Stimulated activated CD4-positive, alpha-beta T cell treated with anti-CD3 and anti-CD28 coated beads, Interleukin-1b, Interleukin-23, amount 100 ng/mL, for 48 hours (primary cell): ENCODE data around the gene NUCB2.

ENCODE experiments used
- DNase-seq: peaks from one replicate; pipeline ENCODE4 v3.0.0-alpha.2; 2020

The NUCB2 gene

GRCh38 chr11:17272801-17273200, 3.7 kb upstream of the NUCB2 start:
- DNase-seq: no peak

GRCh38 chr11:17273211-17273610, 3.3 kb upstream of the NUCB2 start:
- DNase-seq: no peak

GRCh38 chr11:17273668-17274282, 2.8 kb upstream of the NUCB2 start:
- peak; percentile 27 for DNase-seq

- no peak for DNase-seq
Observed at GRCh38 chr11:17275400-17276235, 921 bp upstream of the NUCB2 start.

- DNase-seq: peak; percentile 37
Observed at GRCh38 chr11:17277024-17277584, 565 bp downstream of the NUCB2 start.

GRCh38 chr11:17280494-17281127, 4.1 kb downstream of the NUCB2 start:
- no peak for DNase-seq

- no peak for DNase-seq
Observed at GRCh38 chr11:17286332-17286731, 9.8 kb downstream of the NUCB2 start.

- no peak for DNase-seq
Observed at GRCh38 chr11:17287058-17287457, 10.5 kb downstream of the NUCB2 start.

- no peak for DNase-seq
Observed at GRCh38 chr11:17291710-17292109, 15.2 kb downstream of the NUCB2 start.

GRCh38 chr11:17293311-17293710, 16.8 kb downstream of the NUCB2 start:
- DNase-seq: no peak

GRCh38 chr11:17294033-17294432, 17.5 kb downstream of the NUCB2 start:
- DNase-seq: no peak

GRCh38 chr11:17296852-17297559, 20.5 kb downstream of the NUCB2 start:
- DNase-seq: no peak

- DNase-seq: peak; percentile 83
Observed at GRCh38 chr11:17298302-17298701, 21.8 kb downstream of the NUCB2 start.

- no peak for DNase-seq
Observed at GRCh38 chr11:17300372-17300771, 23.8 kb downstream of the NUCB2 start.

- DNase-seq: no peak
Observed at GRCh38 chr11:17313349-17314231, 37.1 kb downstream of the NUCB2 start.

GRCh38 chr11:17314232-17314547, 37.7 kb downstream of the NUCB2 start:
- DNase-seq: no peak

GRCh38 chr11:17314904-17315426, 38.4 kb downstream of the NUCB2 start:
- no peak for DNase-seq

GRCh38 chr11:17328871-17329494, 52.4 kb downstream of the NUCB2 start:
- no peak for DNase-seq

- DNase-seq: no peak
Observed at GRCh38 chr11:17331669-17332068, 55.1 kb downstream of the NUCB2 start.

GRCh38 chr11:17333799-17334586, 57.5 kb downstream of the NUCB2 start:
- no peak for DNase-seq

GRCh38 chr11:17343257-17343656, 66.7 kb downstream of the NUCB2 start:
- no peak for DNase-seq
